CD14-positive monocyte (primary cell): ENCODE results near the gene NT5DC4. TPM values are rescaled to one million over a fixed set of nuclear protein-coding genes. Genes with fewer than 3 reads are reported as not detected.

Source experiments
- DNase-seq, 3 donors: peaks; one replicate each; pipeline ENCODE4 v3.0.0-alpha.2; 2011 to 2022
- H2AFZ ChIP-seq: 2 replicates; pipeline ENCODE4 v1.6.0; 2012; ENCODE audit warnings: mild to moderate bottlenecking, low read depth, low read length, inconsistent platforms; ENCODE audit not compliant: insufficient read depth, poor library complexity, severe bottlenecking
- H3K27ac ChIP-seq, 2 donors: 1 replicate in 1 of 2; 2 replicates in 1 of 2; pipeline ENCODE4 v1.5.1; 2012 to 2013; ENCODE audit warnings: low read length in 2 of 2, control low read depth in 1 of 2, inconsistent platforms in 1 of 2, low read depth in 1 of 2, mild to moderate bottlenecking in 1 of 2
- H3K27me3 ChIP-seq, 2 donors: one replicate each; pipeline versions ENCODE4 v1.6.0 to v1.6.1; 2011 to 2013; ENCODE audit warnings: low read length in 2 of 2; ENCODE audit not compliant: control insufficient read depth in 2 of 2, insufficient read depth in 2 of 2
- H3K36me3 ChIP-seq, 2 donors: replicated peaks in 1 of 2; 1 replicate in 1 of 2; 2 replicates in 1 of 2; pipeline versions ENCODE4 v1.5.1 to v1.6.1; 2012 to 2013; ENCODE audit warnings: low read length in 2 of 2, control low read depth in 1 of 2, inconsistent platforms in 1 of 2, mild to moderate bottlenecking in 1 of 2; ENCODE audit not compliant: insufficient read depth in 2 of 2, control insufficient read depth in 1 of 2
- H3K4me1 ChIP-seq, 2 donors: 1 replicate in 1 of 2; 2 replicates in 1 of 2; pipeline versions ENCODE4 v1.5.1 to v1.6.1; 2012 to 2013; ENCODE audit warnings: low read length in 2 of 2, control low read depth in 1 of 2, inconsistent platforms in 1 of 2, mild to moderate bottlenecking in 1 of 2, moderate library complexity in 1 of 2; ENCODE audit not compliant: insufficient read depth in 2 of 2, control insufficient read depth in 1 of 2
- H3K4me2 ChIP-seq: replicated peaks from 2 replicates; pipeline ENCODE3; 2012; ENCODE audit warnings: low read length, moderate library complexity, mild to moderate bottlenecking; ENCODE audit not compliant: poor library complexity, severe bottlenecking; ENCODE audit errors: extremely low read depth
- H3K4me3 ChIP-seq, 3 experiments: fragments of 200-600 bp in 1 of 3; sonication (generic) in 1 of 3; replicated peaks in 1 of 3; 1 replicate in 2 of 3; 2 replicates in 1 of 3; pipeline ENCODE4 v1.5.1; 2011 to 2013; ENCODE audit warnings: low read length in 3 of 3, mild to moderate bottlenecking in 3 of 3, control low read depth in 2 of 3, low read depth in 2 of 3, inconsistent platforms in 1 of 3, moderate library complexity in 1 of 3
- H3K79me2 ChIP-seq: 2 replicates; pipeline ENCODE4 v1.6.0; 2012; ENCODE audit warnings: mild to moderate bottlenecking, control low read depth, inconsistent platforms, low read length, moderate library complexity; ENCODE audit not compliant: insufficient read depth
- H3K9ac ChIP-seq: 2 replicates; pipeline ENCODE4 v1.6.0; 2017; ENCODE audit warnings: low read length, mild to moderate bottlenecking; ENCODE audit not compliant: insufficient read depth, poor library complexity, severe bottlenecking
- H3K9me3 ChIP-seq, 2 donors: replicated peaks in 1 of 2; 1 replicate in 1 of 2; 2 replicates in 1 of 2; pipeline versions ENCODE4 v1.5.1 to v1.6.1; 2012 to 2013; ENCODE audit warnings: low read length in 2 of 2, control low read depth in 1 of 2; ENCODE audit not compliant: control insufficient read depth in 1 of 2, insufficient read depth in 1 of 2
- H4K20me1 ChIP-seq: 2 replicates; pipeline ENCODE4 v1.6.0; 2012; ENCODE audit warnings: mild to moderate bottlenecking, low read length, control low read depth, moderate library complexity; ENCODE audit not compliant: insufficient read depth
- H3K27ac Mint-ChIP-seq, 7 donors: one replicate each; pipeline ENCODE4 v1.8.0; 2020; ENCODE audit warnings: mild to moderate bottlenecking in 7 of 7, mixed read lengths in 7 of 7, moderate library complexity in 6 of 7, inconsistent platforms in 2 of 7
- H3K27me3 Mint-ChIP-seq, 3 donors: one replicate each; pipeline ENCODE4 v1.8.0; 2021 to 2022; ENCODE audit warnings: low read depth in 3 of 3, mild to moderate bottlenecking in 3 of 3, mixed read lengths in 3 of 3, moderate library complexity in 3 of 3, inconsistent platforms in 1 of 3
- H3K36me3 Mint-ChIP-seq, 2 donors: one replicate each; pipeline ENCODE4 v1.8.0; 2020; ENCODE audit warnings: mixed read lengths in 2 of 2, inconsistent platforms in 1 of 2, mild to moderate bottlenecking in 1 of 2
- H3K4me1 Mint-ChIP-seq: one replicate; pipeline ENCODE4 v1.8.0; 2020; ENCODE audit warnings: mild to moderate bottlenecking, mixed read lengths
- H3K4me3 Mint-ChIP-seq, 2 donors: one replicate each; pipeline ENCODE4 v1.8.0; 2020; ENCODE audit warnings: mild to moderate bottlenecking in 2 of 2, mixed read lengths in 2 of 2, moderate library complexity in 1 of 2
- H3K9me3 Mint-ChIP-seq, 7 donors: one replicate each; pipeline ENCODE4 v1.8.0; 2020 to 2022; ENCODE audit warnings: mixed read lengths in 7 of 7, mild to moderate bottlenecking in 6 of 7, moderate library complexity in 6 of 7, inconsistent platforms in 2 of 7
- CTCF ChIP-seq: fragments of 200-600 bp; IDR thresholded peaks from one replicate; pipeline ENCODE4 v1.8.0; 2022; ENCODE audit warnings: antibody characterized with exemption, mild to moderate bottlenecking
- WGBS: methylation state at CpG from one replicate; pipeline ENCODE4 v1.1.5; 2013; ENCODE audit warnings: missing lambda C conversion rate; ENCODE audit not compliant: insufficient coverage; 5-methylcytosine and 5-hydroxymethylcytosine counted together
- intact Hi-C, 2 donors: fragments of 100-400 bp; cut with micrococcal nuclease; formaldehyde crosslinking; loops; one replicate each; pipeline versions ENCODE4 v1.15.0 to v1.15.1; 2023
- polyA plus RNA-seq, 3 donors: library from polyadenylated mRNA; depleted of rRNA in 1 of 3; unstranded in 2 of 3; stranded (reverse) in 1 of 3; fragments of 300-500 nt in 2 of 3; fragments of >200 nt in 1 of 3; fragmentation: Illumina TruSeq in 2 of 3; gene quantifications; 1 replicate in 2 of 3; 2 replicates in 1 of 3; pipeline ENCODE4 v1.2.3, GENCODE V29; 2012 to 2021

The NT5DC4 gene
- polyA plus RNA-seq, 3 donors, result 2.2 TPM; not detected in 2

GRCh38 chr2:112730791-112731190, 10.0 kb downstream of the NT5DC4 start:
- H3K9me3 ChIP-seq, result no peaks in the 10 kb centered on the region
- H3K79me2 ChIP-seq, result no peaks in the 10 kb centered on the region
- TF ChIP-seq CTCF, result no peak
- no peak overlapping the region for H3K27ac ChIP-seq
- WGBS, result no CpG with 5 or more reads among the region's 5 CpGs
- Mint-ChIP-seq H3K27me3 (peaks cover 0 to 2% (median 1%) of the 10 kb centered on the region in 3 donors), H3K36me3 (peaks cover 2 to 7% of the 10 kb centered on the region in 2 donors), H3K4me1 (peaks cover 35% of the 10 kb centered on the region), H3K4me3 (no peak overlapping the region), H3K27ac (no peak overlapping the region), H3K9me3 (peaks cover 0 to 2% (median 0%) of the 10 kb centered on the region in 7 donors)
- H2AFZ ChIP-seq, result no peak overlapping the region
- H3K9ac ChIP-seq, result no peak overlapping the region
- no peak for DNase-seq
- H3K4me1 ChIP-seq, result peaks cover 40 to 44% of the 10 kb centered on the region in 2 donors
- no peaks in the 10 kb centered on the region for H3K27me3 ChIP-seq
- H4K20me1 ChIP-seq, result no peaks in the 10 kb centered on the region
- H3K36me3 ChIP-seq, result no peaks in the 10 kb centered on the region
- intact Hi-C loops, result no loop called here
- no peak overlapping the region for H3K4me3 ChIP-seq
- H3K4me2 ChIP-seq, result no peak overlapping the region

- H3K9me3 Mint-ChIP-seq, result peaks cover 0 to 2% (median 0%) of the 10 kb centered on the region in 7 donors
- Histone ChIP-seq H2AFZ (no peak overlapping the region), H3K4me2 (no peak overlapping the region), H3K9ac (no peak overlapping the region), H3K27ac (no peak overlapping the region), H3K4me1 (peaks cover 34 to 37% of the 10 kb centered on the region in 2 donors), H4K20me1 (no peaks in the 10 kb centered on the region), H3K4me3 (no peak overlapping the region), H3K27me3 (no peaks in the 10 kb centered on the region), H3K36me3 (no peaks in the 10 kb centered on the region), H3K9me3 (no peaks in the 10 kb centered on the region), H3K79me2 (no peaks in the 10 kb centered on the region)
- no peak overlapping the region for H3K4me3 Mint-ChIP-seq
- no peak for TF ChIP-seq CTCF
- H3K4me1 Mint-ChIP-seq, result peaks cover 30% of the 10 kb centered on the region
- no peak overlapping the region for H3K27ac Mint-ChIP-seq
- WGBS, result no CpG with 5 or more reads among the region's 2 CpGs
- DNase-seq, result no peak
- intact Hi-C loops, result no loop called here
- H3K27me3 Mint-ChIP-seq, result peaks cover 0 to 2% (median 1%) of the 10 kb centered on the region in 3 donors
- peaks cover 2 to 7% of the 10 kb centered on the region in 2 donors for H3K36me3 Mint-ChIP-seq
Observed at GRCh38 chr2:112731479-112731878, 10.7 kb downstream of the NT5DC4 start.
